ENCODE data around the gene CYSLTR2.
A peak's percentile ranks its signal among the peaks of the same experiment; 100 is the strongest.

Gene CYSLTR2

DNA sequence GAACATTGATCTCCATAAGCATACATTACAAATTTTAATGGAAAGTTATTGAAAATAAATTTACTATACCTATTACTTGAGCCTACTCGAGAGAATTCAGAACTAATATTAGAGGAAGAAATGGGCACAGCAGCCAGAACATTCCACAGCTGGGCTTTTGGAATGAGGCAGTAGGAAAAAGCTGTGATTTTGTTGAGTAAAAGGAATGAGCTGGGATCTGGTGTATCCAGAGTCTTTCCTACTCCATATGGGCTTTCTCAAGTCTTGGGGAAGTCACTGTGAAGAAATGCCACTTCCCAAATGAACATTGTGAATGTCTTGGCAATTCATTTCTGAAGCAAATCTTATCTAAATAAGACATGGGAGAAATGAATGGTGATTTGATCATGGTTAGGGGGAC is 93.1 kb downstream of the CYSLTR2 start:
- no peak for DNase-seq (ENCODE audit: low spot score)

DNA sequence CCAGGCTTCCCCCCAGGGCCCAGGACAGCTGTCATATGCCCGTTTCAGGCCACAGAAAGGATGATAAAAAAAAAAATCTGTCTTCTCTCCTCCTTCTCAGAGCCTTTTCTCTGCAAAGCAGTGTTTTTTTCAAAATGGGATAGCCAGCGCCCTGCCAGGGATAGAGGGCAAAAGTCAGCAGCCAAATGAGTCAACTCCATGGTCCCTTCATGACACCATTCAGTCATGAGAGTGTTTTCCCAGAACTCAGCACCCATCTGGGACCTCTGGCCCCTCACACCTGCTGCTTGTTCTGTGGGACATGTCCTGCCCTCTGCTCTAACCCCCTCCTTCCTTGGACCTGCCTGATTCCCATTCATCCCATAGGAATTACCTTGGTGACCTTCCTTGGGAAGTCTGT is 95.0 kb downstream of the CYSLTR2 start:
- no peak for DNase-seq (ENCODE audit: low spot score)

DNA sequence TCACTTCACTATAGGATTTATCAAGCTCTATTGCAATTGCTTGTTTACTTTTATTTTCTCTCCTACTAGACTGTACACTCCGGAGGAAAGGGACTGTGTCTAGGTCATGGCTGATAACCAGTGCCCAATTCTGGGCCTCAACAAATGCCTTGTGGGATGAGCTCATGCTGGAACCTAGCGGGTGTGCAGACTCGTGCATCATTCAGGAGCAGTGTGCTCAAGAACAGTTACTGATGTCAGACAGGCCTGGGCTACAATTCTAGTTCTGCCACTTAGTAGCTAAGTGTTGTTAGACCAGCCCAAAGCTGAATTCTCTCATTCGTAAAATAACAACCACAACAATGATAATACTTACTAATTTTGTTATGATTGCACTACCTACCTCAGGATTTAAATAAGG is 95.4 kb downstream of the CYSLTR2 start:
- DNase-seq (ENCODE audit: low spot score) = no peak

DNA sequence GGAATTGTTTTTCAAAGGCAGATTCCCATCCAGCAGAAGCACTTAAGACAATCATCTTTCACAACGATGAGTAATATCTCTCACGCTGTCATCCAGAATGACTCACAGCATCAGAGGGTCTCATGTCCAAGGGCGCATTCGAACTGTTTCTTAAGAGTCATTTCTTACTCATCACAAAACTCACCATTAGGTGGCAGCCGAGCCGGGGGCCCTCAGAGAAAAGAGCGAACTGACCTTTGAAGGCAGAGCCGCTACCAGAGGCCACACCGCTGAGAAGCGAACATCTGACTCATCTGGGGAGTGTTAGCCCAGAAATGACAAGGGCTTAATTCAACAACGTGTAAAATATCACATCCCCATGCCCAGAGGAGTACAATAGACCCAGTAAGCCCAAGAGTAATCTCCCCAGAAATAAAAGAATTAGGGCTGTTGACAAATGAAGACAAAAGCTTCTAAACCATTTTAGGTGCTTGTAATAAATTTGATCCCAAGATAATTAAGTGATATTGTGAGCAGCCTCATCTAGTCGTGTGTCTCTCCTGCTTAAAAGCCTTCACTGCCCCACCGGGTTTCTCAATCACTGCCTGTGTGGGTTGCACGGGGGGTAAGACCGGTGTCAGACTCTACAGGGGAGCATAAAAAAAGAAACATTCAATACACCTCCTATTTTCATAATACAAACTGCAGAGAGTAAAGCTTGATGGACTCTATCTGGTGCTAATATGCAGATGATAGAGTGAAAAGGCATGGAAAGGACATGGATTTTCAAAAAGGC is 96.2 kb downstream of the CYSLTR2 start:
- DNase-seq (ENCODE audit: low spot score) = peak; percentile 54

DNA sequence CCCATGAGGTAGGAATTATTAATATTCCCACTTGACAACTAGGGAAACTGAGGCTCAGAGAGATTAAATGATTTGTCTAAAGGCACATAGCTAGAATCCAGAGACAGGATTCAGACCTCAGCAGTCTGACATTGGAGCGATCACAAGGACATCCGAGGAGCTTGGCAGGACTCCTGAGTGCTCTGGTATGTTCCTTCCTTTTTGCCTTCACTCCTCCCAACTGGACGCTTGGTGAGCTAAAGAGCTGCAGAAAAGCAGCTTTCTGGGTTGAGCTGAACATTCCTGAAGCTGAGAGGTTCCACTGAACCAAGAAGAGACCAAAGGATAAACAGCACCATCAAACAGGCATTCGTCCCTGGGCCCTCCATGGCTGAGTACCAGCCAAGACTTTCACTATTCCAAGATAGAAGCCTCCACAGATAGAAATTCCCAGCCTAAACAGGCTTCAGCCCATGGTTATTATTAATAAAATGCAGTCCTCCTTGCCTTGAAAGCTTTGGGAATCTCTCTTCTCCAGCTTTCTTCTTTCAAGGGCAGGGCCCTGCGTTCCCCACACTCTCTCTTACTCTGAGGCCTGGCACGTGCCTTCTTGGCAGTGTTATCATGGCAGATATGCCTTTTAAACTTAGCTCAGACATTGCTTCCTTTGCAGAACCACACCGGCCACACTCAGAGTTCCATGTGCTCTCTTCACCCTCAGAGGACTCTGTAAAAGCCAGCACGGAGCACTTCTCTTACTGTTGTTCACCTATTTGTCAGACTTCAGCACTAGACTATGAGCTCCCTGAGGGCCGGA is 97.1 kb downstream of the CYSLTR2 start:
- DNase-seq (ENCODE audit: low spot score) = no peak

DNA sequence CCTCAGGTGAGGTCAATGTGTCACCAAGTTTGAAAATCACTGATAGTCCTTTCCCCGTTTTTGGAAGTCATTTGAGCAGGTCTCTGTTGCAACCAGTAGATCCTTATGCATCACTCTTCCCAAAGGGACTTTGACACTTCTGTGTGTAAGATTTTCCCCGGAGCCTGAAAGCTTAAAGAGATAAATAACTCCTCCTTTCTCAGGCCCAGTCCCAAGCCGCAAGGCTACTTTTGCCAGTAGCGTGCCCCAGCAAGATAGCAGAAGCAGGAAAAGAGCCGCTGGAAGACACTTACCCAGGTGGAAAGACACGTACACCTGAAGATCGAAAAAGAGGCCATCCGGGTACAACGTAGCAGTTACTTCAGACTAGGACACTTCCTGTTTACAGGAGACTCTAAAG is 106.9 kb downstream of the CYSLTR2 start:
- DNase-seq (ENCODE audit: low spot score) = no peak

Measured in hepatic stellate cell (primary cell).